ENCODE results near the gene ZNRF2. TPM values are rescaled to one million over a fixed set of nuclear protein-coding genes. Genes with fewer than 3 reads are reported as not detected.

Gene ZNRF2
- 1 to 10 TPM; 8.5 to 9.4 TPM for total RNA-seq

DNA sequence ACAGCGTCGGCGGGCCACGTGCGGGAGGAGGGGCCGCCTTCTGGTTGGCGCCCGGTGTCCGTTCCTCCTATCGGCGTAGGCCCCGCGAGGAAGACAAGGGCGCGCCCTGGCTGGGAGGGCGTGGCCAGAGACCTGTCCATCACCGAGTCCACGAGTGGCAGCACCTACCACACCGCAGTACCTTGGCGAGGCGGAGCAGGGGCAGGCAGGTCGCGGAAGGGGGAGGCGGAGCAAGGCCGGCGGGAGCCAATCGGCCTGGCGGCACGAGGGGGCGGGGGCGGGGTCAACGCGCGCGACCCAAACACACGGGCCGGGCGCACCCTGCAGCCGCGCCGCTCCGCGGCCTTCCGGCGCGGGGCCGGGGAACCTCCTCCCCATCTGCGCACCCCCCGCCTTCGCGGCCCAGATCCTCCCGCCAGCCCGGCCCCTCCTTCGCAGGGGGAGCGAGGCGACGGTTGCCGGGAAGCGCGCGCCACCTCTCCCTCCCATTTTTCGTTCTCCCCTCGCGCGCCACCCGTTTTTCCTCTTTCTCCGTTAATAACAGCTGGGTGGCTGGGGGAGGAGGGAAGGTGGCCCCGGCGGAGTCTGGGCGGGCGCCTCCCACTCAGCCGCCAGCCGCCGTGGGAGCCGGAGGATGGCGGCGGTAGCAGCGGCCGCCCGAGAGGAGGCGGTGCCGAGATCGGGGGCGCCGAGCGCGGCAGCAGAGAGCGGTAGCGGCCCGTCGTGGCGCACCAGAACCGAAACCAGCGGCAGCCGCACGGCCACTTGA is at the start of gene ZNRF2:
Gene ZNRF2, plus strand, starts transcription at position 300 of the 769 bp plus-strand sequence. CDS start 761 bp downstream, outside the sequence.
- POLR2A ChIA-PET: interaction anchor here (0.7 to 1.8 kb wide), 4 partner anchors 38 to 120 kb away, joined by 3 to 10 read pairs (median 6); no protein-coding TSS in a partner anchor

GRCh38 chr7:30237271-30237695 is 47.1 kb upstream of the ZNRF2 start:
- POLR2A ChIA-PET: no interaction called here
- CTCF ChIA-PET: no interaction called here

More for the DNA sequence above, at the start of gene ZNRF2:
- CTCF ChIA-PET: no interaction called here

- CTCF ChIA-PET: no interaction called here
Observed at GRCh38 chr7:30238721-30239441, 45.5 kb upstream of the ZNRF2 start.

DNA sequence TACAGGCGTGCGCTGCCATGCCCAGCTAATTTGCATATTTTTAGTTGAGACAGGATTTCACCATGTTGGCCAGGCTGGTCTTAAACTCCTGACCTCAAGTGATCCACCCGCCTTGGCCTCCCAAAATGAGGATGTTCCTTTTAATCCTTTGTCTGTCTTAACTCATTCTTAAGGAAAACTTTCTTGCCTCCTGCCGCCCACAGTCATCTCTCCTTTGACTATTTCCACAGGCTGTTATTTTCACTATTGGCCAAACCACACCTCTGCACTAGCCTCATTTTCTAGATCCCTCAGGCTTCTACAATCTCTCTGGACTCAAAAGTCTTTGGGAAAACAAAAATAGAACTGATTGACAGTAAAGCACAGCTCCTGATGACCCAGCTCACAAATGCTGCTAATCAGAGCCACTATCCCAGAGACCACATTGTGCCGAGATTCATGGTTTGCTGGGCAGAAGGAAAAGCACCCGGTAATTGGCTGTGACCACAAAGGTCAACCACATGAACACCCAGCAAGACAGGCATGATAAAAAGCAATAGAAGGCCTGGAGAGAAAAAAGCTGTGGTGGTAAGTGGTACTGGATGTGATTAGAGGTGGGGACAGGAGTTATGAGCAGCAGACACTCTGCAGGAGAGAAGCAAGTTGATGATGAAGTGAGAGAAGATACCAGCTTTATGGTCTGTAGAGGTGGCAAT is 44.1 kb upstream of the ZNRF2 start:
- ChIA-PET POLR2A (no interaction called here), CTCF (no interaction called here)

More at GRCh38 chr7:30238721-30239441, 45.5 kb upstream of the ZNRF2 start:
- POLR2A ChIA-PET: no interaction called here

- ChIA-PET POLR2A (no interaction called here), CTCF (no interaction called here)
Observed at GRCh38 chr7:30241767-30242166, 42.6 kb upstream of the ZNRF2 start.

- ChIA-PET POLR2A (no interaction called here), CTCF (interaction anchor here (1.2 kb wide), 1 partner anchor 29 kb away, joined by 4 read pairs; no protein-coding TSS in a partner anchor)
Observed at GRCh38 chr7:30244340-30244739, 40.1 kb upstream of the ZNRF2 start.

- ChIA-PET CTCF (interaction anchor here (1.3 kb wide), 1 partner anchor 14 kb away, joined by 3 read pairs; no protein-coding TSS in a partner anchor), POLR2A (no interaction called here)
Observed at GRCh38 chr7:30245913-30246312, 38.5 kb upstream of the ZNRF2 start.

GRCh38 chr7:30246392-30246791 is 38.0 kb upstream of the ZNRF2 start:
- ChIA-PET CTCF (interaction anchor here (1.3 kb wide), 1 partner anchor 14 kb away, joined by 3 read pairs; no protein-coding TSS in a partner anchor), POLR2A (no interaction called here)

DNA sequence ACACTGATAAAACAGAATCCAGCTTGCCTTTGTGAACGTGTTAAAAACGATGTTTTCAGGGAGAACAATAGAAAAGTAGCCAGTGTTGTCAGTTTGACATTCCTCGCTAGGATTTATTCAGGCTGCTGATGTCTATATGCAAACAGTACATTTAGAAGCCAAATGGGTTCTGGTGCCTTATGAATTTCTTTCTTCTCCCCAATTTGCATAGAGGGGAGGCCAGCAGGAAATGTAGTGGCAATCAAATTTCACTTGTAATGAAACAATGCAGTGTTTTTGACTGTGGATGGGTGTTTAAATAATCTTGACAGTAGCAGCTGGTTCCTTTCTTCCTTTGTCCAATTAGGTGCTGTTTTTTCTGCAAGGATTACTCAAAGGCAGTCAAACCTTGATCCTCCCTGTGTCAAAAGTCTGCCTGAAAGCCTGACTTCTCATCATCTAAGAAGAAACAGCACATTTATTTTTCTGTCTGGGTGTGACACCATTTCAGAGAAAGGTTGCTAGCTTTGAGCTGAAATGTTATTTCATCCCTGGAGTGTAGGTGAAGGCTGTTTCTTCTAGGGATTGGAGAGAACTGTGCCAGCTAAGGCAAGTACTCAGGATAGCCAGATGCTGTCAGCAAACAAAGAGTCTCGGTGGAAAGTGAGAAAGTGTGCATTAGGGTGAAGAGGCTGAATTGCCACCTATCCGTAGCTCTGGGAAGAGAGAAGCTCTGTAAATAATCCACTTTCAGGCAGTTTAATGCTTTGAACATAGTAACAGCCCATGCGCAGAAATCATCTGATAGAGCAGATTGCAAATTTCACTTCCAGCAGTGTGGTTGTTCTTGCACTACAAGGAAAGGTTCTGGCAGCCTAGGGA is 36.6 kb upstream of the ZNRF2 start:
- ChIA-PET CTCF (no interaction called here), POLR2A (no interaction called here)

- ChIA-PET CTCF (no interaction called here), POLR2A (no interaction called here)
Observed at GRCh38 chr7:30249316-30249715, 35.1 kb upstream of the ZNRF2 start.

DNA sequence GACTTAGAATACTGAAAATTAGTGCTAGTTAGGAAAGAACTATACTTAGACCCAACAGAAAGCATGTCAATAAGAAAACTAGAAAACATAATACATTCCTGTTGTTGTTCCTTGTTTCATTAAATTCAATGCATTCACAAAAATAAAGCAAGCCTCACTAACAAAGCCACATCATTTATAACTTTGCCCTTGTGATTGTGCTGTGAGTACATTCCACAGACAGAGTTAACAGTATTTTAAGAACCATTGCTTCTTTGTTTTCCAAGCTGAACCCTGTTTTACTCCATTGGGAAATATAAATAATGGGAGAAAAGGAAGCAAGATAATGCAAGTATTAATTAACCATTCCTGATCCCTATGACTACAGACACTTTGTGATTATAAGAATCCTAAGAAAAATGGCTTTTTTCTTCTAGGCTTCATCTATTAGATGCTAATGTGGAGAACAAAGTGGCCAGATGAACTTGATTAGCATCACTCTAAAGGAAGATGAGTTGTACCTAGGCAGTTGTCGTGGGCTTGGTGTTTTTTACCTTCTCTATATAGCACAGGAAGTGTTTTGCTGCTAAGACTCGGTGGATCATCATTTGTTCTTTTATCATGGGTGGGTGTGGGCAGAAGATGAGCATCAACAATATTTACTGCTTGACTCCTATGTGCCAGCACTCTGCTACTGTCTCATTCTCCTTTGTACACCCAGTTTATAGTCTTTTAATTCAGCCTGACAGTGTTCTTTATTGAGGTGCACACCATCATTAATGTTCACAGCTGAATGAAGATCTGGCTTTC is 34.2 kb upstream of the ZNRF2 start:
- CTCF ChIA-PET: no interaction called here
- POLR2A ChIA-PET: no interaction called here

DNA sequence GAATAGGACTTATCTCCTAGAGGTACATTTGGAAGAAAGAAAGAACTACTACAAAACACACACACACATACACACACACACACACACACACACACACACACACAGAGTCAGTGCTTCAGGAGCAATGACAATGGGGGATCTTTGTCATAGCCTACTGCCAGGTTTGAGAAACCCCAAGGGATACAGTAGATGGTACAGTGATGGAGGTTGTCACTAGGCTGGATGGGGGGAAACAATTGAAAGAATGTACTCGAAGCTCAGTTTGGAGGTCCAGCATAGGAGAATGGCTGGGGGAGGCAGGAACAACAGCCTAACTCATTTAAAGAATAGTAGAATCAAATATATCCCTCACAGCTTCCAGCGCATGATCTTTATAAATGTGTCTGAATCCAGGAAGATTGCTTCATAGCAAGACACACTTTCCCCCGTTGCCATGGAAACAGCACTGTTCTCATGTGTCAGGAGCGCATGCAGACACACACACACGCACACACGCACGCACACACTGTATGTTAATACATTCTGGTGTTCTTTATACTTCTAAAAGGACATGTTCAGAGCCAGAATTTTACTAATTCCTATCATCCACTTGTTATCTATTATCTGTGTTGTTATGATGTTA is 32.6 kb upstream of the ZNRF2 start:
- ChIA-PET CTCF (no interaction called here), POLR2A (no interaction called here)

GRCh38 chr7:30252885-30253795 is 31.3 kb upstream of the ZNRF2 start:
- ChIA-PET POLR2A (no interaction called here), CTCF (no interaction called here)

DNA sequence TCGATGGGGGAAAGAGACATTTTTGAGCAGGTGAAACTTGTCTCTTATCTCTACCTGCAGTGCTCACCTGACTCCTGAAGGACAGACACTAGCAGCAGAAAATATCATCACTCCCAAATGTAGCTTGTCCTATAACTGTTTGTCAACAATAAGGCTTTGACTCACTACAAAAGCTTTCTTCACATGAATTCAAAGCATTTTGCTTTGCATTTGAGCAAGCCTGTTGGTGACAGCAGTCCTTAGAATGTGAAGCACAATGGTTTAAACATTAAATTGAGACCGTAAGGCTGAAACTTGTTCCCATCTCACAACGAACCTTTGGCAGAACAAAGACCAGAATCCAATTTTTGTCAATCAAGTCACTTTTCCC is 30.6 kb upstream of the ZNRF2 start:
- POLR2A ChIA-PET: no interaction called here
- CTCF ChIA-PET: no interaction called here

DNA sequence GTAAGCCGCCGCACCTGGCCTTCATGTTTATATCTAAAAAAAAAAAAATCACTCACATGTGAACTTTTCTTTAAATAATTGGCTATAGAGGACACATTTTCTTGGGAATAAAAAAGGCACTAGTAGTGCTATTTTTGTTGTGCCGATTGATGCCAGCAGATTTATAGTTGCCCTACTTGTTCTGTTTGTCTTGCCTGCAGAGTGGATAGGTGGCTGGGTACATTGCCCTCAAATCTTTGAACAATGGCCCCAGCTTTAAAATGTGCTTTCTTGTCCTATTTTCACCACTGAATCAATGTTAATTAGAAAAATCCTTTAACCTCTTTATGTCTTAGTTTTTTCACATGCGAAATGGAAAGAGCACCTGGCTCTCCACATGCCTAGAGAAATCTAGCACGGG is 30.1 kb upstream of the ZNRF2 start:
- ChIA-PET CTCF (no interaction called here), POLR2A (no interaction called here)

DNA sequence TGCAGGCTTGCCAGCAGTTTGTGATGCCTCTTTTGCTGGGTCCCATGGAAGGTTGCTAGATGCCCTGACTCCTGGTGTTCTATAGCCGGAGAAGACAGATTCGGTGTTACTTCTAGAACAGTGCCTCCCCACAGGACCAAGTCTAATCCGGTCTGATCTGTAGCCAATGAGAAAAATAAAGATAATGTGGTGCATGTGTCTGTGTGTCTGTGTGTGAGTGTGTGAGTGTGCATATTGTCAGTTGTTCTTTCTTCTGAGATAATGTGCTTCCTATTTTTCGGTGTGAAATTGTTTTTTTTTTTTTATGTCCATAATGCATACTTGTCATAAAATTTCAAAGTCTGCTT is 29.7 kb upstream of the ZNRF2 start:
- POLR2A ChIA-PET: no interaction called here
- CTCF ChIA-PET: no interaction called here

- ChIA-PET POLR2A (no interaction called here), CTCF (no interaction called here)
Observed at GRCh38 chr7:30255064-30255769, 29.2 kb upstream of the ZNRF2 start.

All from activated CD8-positive, alpha-beta memory T cell treated with anti-CD3 and anti-CD28 coated beads for 36 hours (primary cell).